ENCODE results near the gene TRRAP. TPM values are rescaled to one million over a fixed set of nuclear protein-coding genes. Genes with fewer than 3 reads are reported as not detected.

Gene TRRAP
- total and polyA plus RNA-seq, 2 experiments from 2014 or later = 14.9 to 58.7 TPM

DNA sequence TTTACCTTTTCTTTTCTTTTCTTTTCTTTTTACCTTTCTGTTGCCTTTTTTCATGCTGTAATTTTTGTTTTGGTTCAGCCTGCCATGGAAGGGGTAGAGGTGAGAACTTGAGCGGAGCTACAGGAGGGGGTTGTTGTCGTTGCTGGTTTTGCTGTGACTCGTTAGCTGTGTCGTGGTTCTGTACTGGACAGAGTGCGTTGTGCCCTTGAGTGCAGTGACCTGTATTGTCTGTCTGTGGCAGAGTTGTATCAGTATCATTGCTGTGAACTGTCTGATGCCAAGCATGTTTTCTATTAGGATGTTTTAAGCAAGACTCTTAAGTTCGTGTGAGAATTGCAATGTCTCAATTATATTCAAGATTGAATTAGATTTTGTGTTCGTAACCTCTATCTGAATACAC is 67.5 kb downstream of the TRRAP start:
- DNase-seq (ENCODE audit: low spot score) = no peak
- H2AFZ ChIP-seq = no peak overlapping the region
- Mint-ChIP-seq H3K27ac (no peak overlapping the region), H3K9me3 (no peaks in the 10 kb centered on the region), H3K36me3 (ENCODE audit: low read depth) (peaks cover 46% of the 10 kb centered on the region), H3K27me3 (ENCODE audit: insufficient read depth, low read depth, poor library complexity) (peaks cover 2% of the 10 kb centered on the region), H3K4me1 (no peaks in the 10 kb centered on the region), H3K4me3 (no peak overlapping the region)
- no peak for ATAC-seq
- peaks cover 5% of the 10 kb centered on the region for H3K79me2 ChIP-seq (replicated peaks; ENCODE audit: insufficient read depth)
- H3K9me2 ChIP-seq (ENCODE audit: insufficient read depth) = no peaks in the 10 kb centered on the region
- no peak overlapping the region for H3K4me2 ChIP-seq
- no peaks in the 10 kb centered on the region for H3K4me1 ChIP-seq (ENCODE audit: insufficient read depth)
- H3K27me3 ChIP-seq (ENCODE audit: insufficient read depth) = no peaks in the 10 kb centered on the region
- H3K4me3 ChIP-seq = no peak overlapping the region
- H3K36me3 ChIP-seq (ENCODE audit: insufficient read depth) = peaks cover 44% of the 10 kb centered on the region
- TF ChIP-seq JUNB (IDR thresholded peaks at IDR 0.05; ENCODE audit: unreplicated experiment) = no peak
- TF ChIP-seq ZNF331 (CRISPR knock-in tag; IDR thresholded peaks at IDR 0.05; ENCODE audit: low read depth) = no peak
- no peak for TF ChIP-seq ZNF114 (CRISPR knock-in tag; IDR thresholded peaks at IDR 0.05)
- no peak for TF ChIP-seq STAT1 (IDR thresholded peaks at IDR 0.05; ENCODE audit: unreplicated experiment)
- no peak for TF ChIP-seq NANOG (IDR thresholded peaks at IDR 0.05; ENCODE audit: borderline replicate concordance)
- TF ChIP-seq EZH2phosphoT487 (IDR thresholded peaks at IDR 0.05; ENCODE audit: unreplicated experiment) = no peak
- no peak for TF ChIP-seq EZH2 (IDR thresholded peaks at IDR 0.05; ENCODE audit: low read depth, unreplicated experiment)
- TF ChIP-seq REST (IDR thresholded peaks at IDR 0.05; ENCODE audit: unreplicated experiment) = no peak
- no peak for TF ChIP-seq CTCF (conservative IDR thresholded peaks at IDR 0.05; ENCODE audit: low read depth in 2 of 2)
- TF ChIP-seq CREB1 (CRISPR knock-in tag; IDR thresholded peaks at IDR 0.05; ENCODE audit: low read depth) = no peak
- TF ChIP-seq POLR2AphosphoS5 (IDR thresholded peaks at IDR 0.05; ENCODE audit: low read depth) = no peak
- TF ChIP-seq, protein P1, sequence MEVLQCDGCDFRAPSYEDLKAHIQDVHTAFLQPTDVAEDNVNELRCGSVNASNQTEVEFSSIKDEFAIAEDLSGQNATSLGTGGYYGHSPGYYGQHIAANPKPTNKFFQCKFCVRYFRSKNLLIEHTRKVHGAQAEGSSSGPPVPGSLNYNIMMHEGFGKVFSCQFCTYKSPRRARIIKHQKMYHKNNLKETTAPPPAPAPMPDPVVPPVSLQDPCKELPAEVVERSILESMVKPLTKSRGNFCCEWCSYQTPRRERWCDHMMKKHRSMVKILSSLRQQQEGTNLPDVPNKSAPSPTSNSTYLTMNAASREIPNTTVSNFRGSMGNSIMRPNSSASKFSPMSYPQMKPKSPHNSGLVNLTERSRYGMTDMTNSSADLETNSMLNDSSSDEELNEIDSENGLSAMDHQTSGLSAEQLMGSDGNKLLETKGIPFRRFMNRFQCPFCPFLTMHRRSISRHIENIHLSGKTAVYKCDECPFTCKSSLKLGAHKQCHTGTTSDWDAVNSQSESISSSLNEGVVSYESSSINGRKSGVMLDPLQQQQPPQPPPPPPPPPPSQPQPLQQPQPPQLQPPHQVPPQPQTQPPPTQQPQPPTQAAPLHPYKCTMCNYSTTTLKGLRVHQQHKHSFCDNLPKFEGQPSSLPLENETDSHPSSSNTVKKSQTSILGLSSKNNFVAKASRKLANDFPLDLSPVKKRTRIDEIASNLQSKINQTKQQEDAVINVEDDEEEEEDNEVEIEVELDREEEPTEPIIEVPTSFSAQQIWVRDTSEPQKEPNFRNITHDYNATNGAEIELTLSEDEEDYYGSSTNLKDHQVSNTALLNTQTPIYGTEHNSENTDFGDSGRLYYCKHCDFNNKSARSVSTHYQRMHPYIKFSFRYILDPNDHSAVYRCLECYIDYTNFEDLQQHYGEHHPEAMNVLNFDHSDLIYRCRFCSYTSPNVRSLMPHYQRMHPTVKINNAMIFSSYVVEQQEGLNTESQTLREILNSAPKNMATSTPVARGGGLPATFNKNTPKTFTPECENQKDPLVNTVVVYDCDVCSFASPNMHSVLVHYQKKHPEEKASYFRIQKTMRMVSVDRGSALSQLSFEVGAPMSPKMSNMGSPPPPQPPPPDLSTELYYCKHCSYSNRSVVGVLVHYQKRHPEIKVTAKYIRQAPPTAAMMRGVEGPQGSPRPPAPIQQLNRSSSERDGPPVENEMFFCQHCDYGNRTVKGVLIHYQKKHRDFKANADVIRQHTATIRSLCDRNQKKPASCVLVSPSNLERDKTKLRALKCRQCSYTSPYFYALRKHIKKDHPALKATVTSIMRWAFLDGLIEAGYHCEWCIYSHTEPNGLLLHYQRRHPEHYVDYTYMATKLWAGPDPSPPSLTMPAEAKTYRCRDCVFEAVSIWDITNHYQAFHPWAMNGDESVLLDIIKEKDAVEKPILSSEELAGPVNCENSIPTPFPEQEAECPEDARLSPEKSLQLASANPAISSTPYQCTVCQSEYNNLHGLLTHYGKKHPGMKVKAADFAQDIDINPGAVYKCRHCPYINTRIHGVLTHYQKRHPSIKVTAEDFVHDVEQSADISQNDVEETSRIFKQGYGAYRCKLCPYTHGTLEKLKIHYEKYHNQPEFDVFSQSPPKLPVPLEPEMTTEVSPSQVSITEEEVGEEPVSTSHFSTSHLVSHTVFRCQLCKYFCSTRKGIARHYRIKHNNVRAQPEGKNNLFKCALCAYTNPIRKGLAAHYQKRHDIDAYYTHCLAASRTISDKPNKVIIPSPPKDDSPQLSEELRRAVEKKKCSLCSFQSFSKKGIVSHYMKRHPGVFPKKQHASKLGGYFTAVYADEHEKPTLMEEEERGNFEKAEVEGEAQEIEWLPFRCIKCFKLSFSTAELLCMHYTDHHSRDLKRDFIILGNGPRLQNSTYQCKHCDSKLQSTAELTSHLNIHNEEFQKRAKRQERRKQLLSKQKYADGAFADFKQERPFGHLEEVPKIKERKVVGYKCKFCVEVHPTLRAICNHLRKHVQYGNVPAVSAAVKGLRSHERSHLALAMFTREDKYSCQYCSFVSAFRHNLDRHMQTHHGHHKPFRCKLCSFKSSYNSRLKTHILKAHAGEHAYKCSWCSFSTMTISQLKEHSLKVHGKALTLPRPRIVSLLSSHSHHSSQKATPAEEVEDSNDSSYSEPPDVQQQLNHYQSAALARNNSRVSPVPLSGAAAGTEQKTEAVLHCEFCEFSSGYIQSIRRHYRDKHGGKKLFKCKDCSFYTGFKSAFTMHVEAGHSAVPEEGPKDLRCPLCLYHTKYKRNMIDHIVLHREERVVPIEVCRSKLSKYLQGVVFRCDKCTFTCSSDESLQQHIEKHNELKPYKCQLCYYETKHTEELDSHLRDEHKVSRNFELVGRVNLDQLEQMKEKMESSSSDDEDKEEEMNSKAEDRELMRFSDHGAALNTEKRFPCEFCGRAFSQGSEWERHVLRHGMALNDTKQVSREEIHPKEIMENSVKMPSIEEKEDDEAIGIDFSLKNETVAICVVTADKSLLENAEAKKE (CRISPR knock-in tag; IDR thresholded peaks at IDR 0.05) = no peak
- TF ChIP-seq ETS1 (IDR thresholded peaks at IDR 0.05) = no peak
- H4K20me1 ChIP-seq (replicated peaks; ENCODE audit: insufficient read depth) = peaks cover 9% of the 10 kb centered on the region
- no peaks in the 10 kb centered on the region for H3F3A ChIP-seq (replicated peaks; ENCODE audit: low read depth)
- 0 out of 2 replicates have a peak overlapping the region, but pooled peaks have one; percentile 45 for H3K27ac ChIP-seq (ENCODE audit: low read depth)

All from GM23338 (cell line).